SK-N-SH (cell line): Measurements from ENCODE around the gene SAP30BP. TPM values are rescaled to one million over a fixed set of nuclear protein-coding genes. Genes with fewer than 3 reads are reported as not detected.

Experiments
- CTCF ChIA-PET: fragments of 300-600, 350-600 bp; formaldehyde crosslinking; extraction: SDS; loops from one replicate; lab custom pipeline; 2021; lab: Yijun Ruan, JAX
- POLR2A ChIA-PET: fragments of 350-600 bp; sonication (Branson Sonifier 250); formaldehyde crosslinking; extraction: SDS; loops from one replicate; lab custom pipeline; 2020; ENCODE audit warnings: antibody characterized with exemption, inconsistent platforms; lab: Yijun Ruan, JAX
- DNase-seq: peaks from one replicate; pipeline ENCODE4 v3.0.0; 2012
- H2AFZ ChIP-seq: fragments of 200-600 bp; sonication (generic); 2 replicates; pipeline ENCODE4 v1.8.1; 2016; ENCODE audit warnings: antibody characterized with exemption, mild to moderate bottlenecking, low read depth
- H3F3A ChIP-seq: fragments of 200-600 bp; sonication (generic); replicated peaks from 2 replicates; pipeline ENCODE3; 2016; ENCODE audit warnings: antibody characterized with exemption, mild to moderate bottlenecking; ENCODE audit not compliant: insufficient read depth
- H3K27ac ChIP-seq, 2 experiments: fragments of 200-500 bp in 1 of 2; fragments of 200-600 bp in 1 of 2; sonication (Bioruptor generic) in 1 of 2; sonication (generic), shearing (Covaris generic) in 1 of 2; 2 replicates each; pipeline versions ENCODE4 v1.5.1 to v1.6.1; 2014 to 2016; ENCODE audit warnings: low read depth in 2 of 2, inconsistent platforms in 1 of 2, low read length in 1 of 2, mild to moderate bottlenecking in 1 of 2, mixed read lengths in 1 of 2
- H3K27me3 ChIP-seq: fragments of 200-600 bp; sonication (generic), shearing (Covaris generic); 2 replicates; pipeline ENCODE4 v1.6.1; 2016; ENCODE audit warnings: mixed run types; ENCODE audit not compliant: insufficient read depth
- H3K36me3 ChIP-seq, 2 experiments: fragments of 200-500 bp in 1 of 2; fragments of 200-600 bp in 1 of 2; sonication (Bioruptor generic) in 1 of 2; sonication (generic) in 1 of 2; replicated peaks in 1 of 2; 2 replicates each; pipeline versions ENCODE3 to v1.5.1; 2014 to 2016; ENCODE audit warnings: low read length in 1 of 2, mild to moderate bottlenecking in 1 of 2; ENCODE audit not compliant: insufficient read depth in 2 of 2, control insufficient read depth in 1 of 2
- H3K4me1 ChIP-seq, 2 experiments: fragments of 200-500 bp in 1 of 2; fragments of 200-600 bp in 1 of 2; sonication (Bioruptor generic) in 1 of 2; sonication (generic), shearing (Covaris generic) in 1 of 2; 2 replicates each; pipeline versions ENCODE4 v1.5.1 to v1.6.1; 2014 to 2016; ENCODE audit warnings: low read depth in 1 of 2, low read length in 1 of 2, mixed run types in 1 of 2; ENCODE audit not compliant: insufficient read depth in 2 of 2, control insufficient read depth in 1 of 2
- H3K4me2 ChIP-seq: fragments of 200-600 bp; sonication (generic), shearing (Covaris generic); 2 replicates; pipeline ENCODE4 v1.6.1; 2017; ENCODE audit warnings: mixed run types
- H3K4me3 ChIP-seq, 2 experiments: fragments of 200-500 bp in 1 of 2; fragments of 200-600 bp in 1 of 2; sonication (Bioruptor generic) in 1 of 2; sonication (generic), shearing (Covaris generic) in 1 of 2; 2 replicates each; pipeline versions ENCODE4 v1.5.1 to v1.8.1; 2014 to 2016; ENCODE audit warnings: low read depth in 2 of 2, inconsistent platforms in 1 of 2, low read length in 1 of 2, mild to moderate bottlenecking in 1 of 2, mixed read lengths in 1 of 2, moderate library complexity in 1 of 2
- H3K79me2 ChIP-seq: fragments of 200-600 bp; sonication (generic); 2 replicates; pipeline ENCODE4 v1.8.1; 2017; ENCODE audit warnings: mild to moderate bottlenecking; ENCODE audit not compliant: insufficient read depth
- H3K9ac ChIP-seq: fragments of 200-600 bp; sonication (generic); 2 replicates; pipeline ENCODE4 v1.6.1; 2017; ENCODE audit warnings: mixed run types
- H3K9me2 ChIP-seq: fragments of 200-600 bp; sonication (generic); 2 replicates; pipeline ENCODE4 v1.6.1; 2017; ENCODE audit warnings: mixed run types
- H3K9me3 ChIP-seq: fragments of 200-600 bp; sonication (generic); 2 replicates; pipeline ENCODE4 v1.6.1; 2017; ENCODE audit warnings: mixed run types, mild to moderate bottlenecking, moderate library complexity
- H4K20me1 ChIP-seq: fragments of 200-600 bp; sonication (generic); 2 replicates; pipeline ENCODE4 v1.6.1; 2017; ENCODE audit warnings: mild to moderate bottlenecking, mixed run types; ENCODE audit not compliant: insufficient read depth
- CHD2 ChIP-seq: fragments of 150-350 bp; IDR thresholded peaks from 2 replicates; pipeline ENCODE4 v1.6.1; 2018; ENCODE audit warnings: low read length; ENCODE audit not compliant: partially characterized antibody
- ELF1 ChIP-seq: IDR thresholded peaks from 2 replicates; pipeline ENCODE4 v1.4.0; 2012
- EP300 ChIP-seq, 2 experiments: IDR thresholded peaks; 2 replicates each; pipeline versions ENCODE4 v1.4.0 to v1.6.1; 2012; ENCODE audit warnings: borderline replicate concordance in 1 of 2, low read depth in 1 of 2, low read length in 1 of 2
- FOSL2 ChIP-seq: IDR thresholded peaks from 2 replicates; pipeline ENCODE4 v1.4.0; 2012; ENCODE audit warnings: low read depth, mild to moderate bottlenecking, moderate library complexity, borderline replicate concordance
- FOXM1 ChIP-seq: IDR thresholded peaks from 2 replicates; pipeline ENCODE4 v1.4.0; 2012; ENCODE audit warnings: low read depth, mild to moderate bottlenecking
- JUND ChIP-seq: IDR thresholded peaks from 2 replicates; pipeline ENCODE4 v1.4.0; 2012
- MEF2A ChIP-seq: IDR thresholded peaks from 2 replicates; pipeline ENCODE4 v1.4.0; 2012; ENCODE audit warnings: low read depth, borderline replicate concordance
- RAD21 ChIP-seq: IDR thresholded peaks from 2 replicates; pipeline ENCODE4 v1.6.1; 2012; ENCODE audit warnings: mild to moderate bottlenecking, low read length
- SMC3 ChIP-seq: IDR thresholded peaks from 2 replicates; pipeline ENCODE4 v1.6.1; 2012; ENCODE audit warnings: low read depth, low read length, improper control_type of control experiment
- TAF1 ChIP-seq: IDR thresholded peaks from 2 replicates; pipeline ENCODE4 v1.6.1; 2012; ENCODE audit warnings: low read depth, mild to moderate bottlenecking, low read length, moderate library complexity, borderline replicate concordance
- TEAD4 ChIP-seq: IDR thresholded peaks from 2 replicates; pipeline ENCODE4 v1.4.0; 2012; ENCODE audit warnings: mild to moderate bottlenecking, borderline replicate concordance; ENCODE audit not compliant: insufficient read depth
- YY1 ChIP-seq: IDR thresholded peaks from 2 replicates; pipeline ENCODE4 v1.4.0; 2012; ENCODE audit warnings: low read depth, mild to moderate bottlenecking
- WGBS: methylation state at CpG from one replicate; pipeline ENCODE4 v1.1.6; 2017; ENCODE audit warnings: low lambda C conversion rate; 5-methylcytosine and 5-hydroxymethylcytosine counted together
- polyA plus RNA-seq, 3 experiments: library from polyadenylated mRNA; depleted of rRNA; stranded (reverse); fragments of >200 nt; gene quantifications; 2 replicates each; pipeline ENCODE4 v1.2.3, GENCODE V29; 2012
- TF ChIP-seq, protein P1 (sequence below): IDR thresholded peaks from 2 replicates; pipeline ENCODE4 v1.4.0; 2012; ENCODE audit warnings: low read depth, borderline replicate concordance
- TF ChIP-seq, protein P2 (sequence below): fragments of 200-600 bp; sonication (generic); IDR thresholded peaks from 2 replicates; pipeline ENCODE4 v1.6.1; 2017; ENCODE audit warnings: antibody characterized with exemption, mild to moderate bottlenecking, moderate library complexity
- TF ChIP-seq, protein P3 (sequence below): fragments of 150-350 bp; IDR thresholded peaks from 2 replicates; pipeline ENCODE4 v1.6.1; 2017; ENCODE audit warnings: antibody characterized with exemption, low read length, low read depth, borderline replicate concordance
- TF ChIP-seq, protein P4 (sequence below): IDR thresholded peaks from 2 replicates; pipeline ENCODE4 v1.4.0; 2012; ENCODE audit warnings: low read depth, borderline replicate concordance

The SAP30BP gene
- polyA plus RNA-seq, 1 of the 3 experiments (the other 2 are of a cell fraction), result 158 TPM

DNA sequence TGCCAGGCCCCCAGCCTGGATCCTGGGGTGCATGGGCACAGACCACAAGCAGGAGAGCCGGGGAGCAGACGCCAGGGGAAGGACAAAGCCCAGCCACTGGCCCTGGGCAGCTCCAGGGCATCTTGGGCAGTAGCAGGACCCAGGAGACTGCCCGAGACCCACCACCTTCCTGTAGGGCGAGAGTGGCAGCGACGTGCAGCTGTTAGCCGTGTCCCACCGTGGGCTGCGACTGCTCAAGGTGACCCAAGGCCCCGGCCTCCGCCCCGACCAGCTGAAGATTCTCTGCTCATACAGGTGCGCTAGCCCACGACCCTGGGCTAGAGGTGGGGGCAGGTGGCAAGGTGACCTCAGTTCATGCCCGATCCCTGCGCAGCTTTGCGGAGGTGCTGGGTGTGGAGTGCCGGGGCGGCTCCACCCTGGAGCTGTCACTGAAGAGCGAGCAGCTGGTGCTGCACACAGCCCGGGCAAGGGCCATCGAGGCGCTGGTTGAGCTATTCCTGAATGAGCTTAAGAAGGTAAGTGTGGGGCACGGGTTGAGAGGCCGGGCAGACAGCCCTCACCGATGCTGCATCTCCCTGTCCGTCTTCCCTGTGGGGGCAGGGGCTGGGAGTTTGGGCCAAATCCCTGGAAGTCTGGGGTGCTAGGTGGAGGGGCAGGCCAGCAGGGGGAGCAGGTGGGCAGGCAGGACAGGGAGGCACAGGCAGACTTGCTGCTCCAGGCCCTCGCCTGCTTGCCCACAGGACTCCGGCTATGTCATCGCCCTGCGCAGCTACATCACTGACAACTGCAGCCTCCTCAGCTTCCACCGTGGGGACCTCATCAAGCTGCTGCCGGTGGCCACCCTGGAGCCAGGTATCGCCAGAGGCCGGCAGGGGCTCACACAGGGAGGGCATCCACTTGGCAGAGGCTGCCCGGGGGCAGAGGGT, 47.4 kb upstream of the SAP30BP start:
- Histone ChIP-seq H3K4me3 (no peak overlapping the region; a peak in 1 of 4 replicates), H3K27ac (no peak overlapping the region), H4K20me1 (no peaks in the 10 kb centered on the region)
- TF ChIP-seq, protein P1, sequence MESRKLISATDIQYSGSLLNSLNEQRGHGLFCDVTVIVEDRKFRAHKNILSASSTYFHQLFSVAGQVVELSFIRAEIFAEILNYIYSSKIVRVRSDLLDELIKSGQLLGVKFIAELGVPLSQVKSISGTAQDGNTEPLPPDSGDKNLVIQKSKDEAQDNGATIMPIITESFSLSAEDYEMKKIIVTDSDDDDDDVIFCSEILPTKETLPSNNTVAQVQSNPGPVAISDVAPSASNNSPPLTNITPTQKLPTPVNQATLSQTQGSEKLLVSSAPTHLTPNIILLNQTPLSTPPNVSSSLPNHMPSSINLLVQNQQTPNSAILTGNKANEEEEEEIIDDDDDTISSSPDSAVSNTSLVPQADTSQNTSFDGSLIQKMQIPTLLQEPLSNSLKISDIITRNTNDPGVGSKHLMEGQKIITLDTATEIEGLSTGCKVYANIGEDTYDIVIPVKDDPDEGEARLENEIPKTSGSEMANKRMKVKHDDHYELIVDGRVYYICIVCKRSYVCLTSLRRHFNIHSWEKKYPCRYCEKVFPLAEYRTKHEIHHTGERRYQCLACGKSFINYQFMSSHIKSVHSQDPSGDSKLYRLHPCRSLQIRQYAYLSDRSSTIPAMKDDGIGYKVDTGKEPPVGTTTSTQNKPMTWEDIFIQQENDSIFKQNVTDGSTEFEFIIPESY, result no peak
- peak; percentile 47 for TF ChIP-seq SMC3
- TF ChIP-seq, protein P2, sequence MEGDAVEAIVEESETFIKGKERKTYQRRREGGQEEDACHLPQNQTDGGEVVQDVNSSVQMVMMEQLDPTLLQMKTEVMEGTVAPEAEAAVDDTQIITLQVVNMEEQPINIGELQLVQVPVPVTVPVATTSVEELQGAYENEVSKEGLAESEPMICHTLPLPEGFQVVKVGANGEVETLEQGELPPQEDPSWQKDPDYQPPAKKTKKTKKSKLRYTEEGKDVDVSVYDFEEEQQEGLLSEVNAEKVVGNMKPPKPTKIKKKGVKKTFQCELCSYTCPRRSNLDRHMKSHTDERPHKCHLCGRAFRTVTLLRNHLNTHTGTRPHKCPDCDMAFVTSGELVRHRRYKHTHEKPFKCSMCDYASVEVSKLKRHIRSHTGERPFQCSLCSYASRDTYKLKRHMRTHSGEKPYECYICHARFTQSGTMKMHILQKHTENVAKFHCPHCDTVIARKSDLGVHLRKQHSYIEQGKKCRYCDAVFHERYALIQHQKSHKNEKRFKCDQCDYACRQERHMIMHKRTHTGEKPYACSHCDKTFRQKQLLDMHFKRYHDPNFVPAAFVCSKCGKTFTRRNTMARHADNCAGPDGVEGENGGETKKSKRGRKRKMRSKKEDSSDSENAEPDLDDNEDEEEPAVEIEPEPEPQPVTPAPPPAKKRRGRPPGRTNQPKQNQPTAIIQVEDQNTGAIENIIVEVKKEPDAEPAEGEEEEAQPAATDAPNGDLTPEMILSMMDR, result peak; percentile 73
- peak; percentile 41 for TF ChIP-seq RAD21
- TF ChIP-seq TAF1, result no peak
- no peak for TF ChIP-seq JUND
- TF ChIP-seq, all 33 proteins: peak for 3
- Histone ChIP-seq H3K36me3 (no peaks in the 10 kb centered on the region), H3K4me2 (no peak overlapping the region), H3K79me2 (no peaks in the 10 kb centered on the region), H3K27me3 (no peaks in the 10 kb centered on the region), H3K9ac (no peak overlapping the region), H2AFZ (no peak overlapping the region), H3K9me2 (no peaks in the 10 kb centered on the region), H3K9me3 (no peaks in the 10 kb centered on the region), H3F3A (no peaks in the 10 kb centered on the region), H3K4me1 (peaks cover 0 to 24% of the 10 kb centered on the region in 2 experiments; a peak in 1 of 4 replicates)
- POLR2A ChIA-PET, result interaction anchor here (1.1 kb wide), 2 partner anchors 10 to 17 kb away, joined by 3 read pairs; no protein-coding TSS in a partner anchor
- peak; percentile 89 for DNase-seq
- 44% methylated on average over 28 of the region's 36 CpGs for WGBS
- CTCF ChIA-PET, result interaction anchor here (0.6 to 37.9 kb wide), 30 partner anchors 8 to 349 kb away, joined by 3 to 1370 read pairs (median 3); partner anchors contain the start of genes GALK1, RECQL5, SAP30BP and SMIM5

DNA sequence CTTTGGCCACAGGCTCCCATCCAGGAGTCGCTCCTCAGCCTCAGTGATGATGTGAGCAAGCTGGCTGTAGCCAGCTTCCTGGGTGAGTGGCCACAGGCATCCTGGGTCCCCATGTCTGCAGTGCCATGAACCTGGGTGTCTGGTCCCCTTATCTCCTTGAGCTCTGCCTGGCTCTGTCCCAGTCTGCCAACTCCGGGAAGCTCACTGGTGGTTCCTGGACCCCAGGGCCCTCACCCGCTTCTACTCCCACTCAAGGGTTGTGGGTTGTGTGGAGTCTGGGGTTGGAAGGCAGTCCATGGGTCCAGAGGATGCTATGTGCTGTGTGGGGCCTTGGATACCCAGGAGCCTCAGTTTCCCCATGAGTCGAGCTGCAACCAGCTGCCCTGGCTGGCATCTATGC, 45.6 kb upstream of the SAP30BP start:
- Histone ChIP-seq H3K27ac (no peak overlapping the region; a peak in 1 of 4 replicates), H2AFZ (no peak overlapping the region), H3K4me1 (peaks cover 0 to 28% of the 10 kb centered on the region in 2 experiments; a peak in 1 of 4 replicates), H4K20me1 (no peaks in the 10 kb centered on the region), H3K36me3 (no peaks in the 10 kb centered on the region), H3K79me2 (no peaks in the 10 kb centered on the region), H3K4me3 (no peak overlapping the region), H3F3A (no peaks in the 10 kb centered on the region), H3K9ac (no peak overlapping the region), H3K9me3 (no peaks in the 10 kb centered on the region), H3K9me2 (no peaks in the 10 kb centered on the region), H3K4me2 (no peak overlapping the region), H3K27me3 (no peaks in the 10 kb centered on the region)
- no peak for DNase-seq
- ChIA-PET CTCF (interaction anchor here (0.7 to 37.9 kb wide), 12 partner anchors 8 to 129 kb away, joined by 3 to 1370 read pairs (median 3); partner anchors contain the start of genes GALK1, SMIM5 and TSEN54), POLR2A (interaction anchor here (1.0 kb wide), 1 partner anchor 10 kb away, joined by 3 read pairs; no protein-coding TSS in a partner anchor)
- WGBS, result 80% methylated on average over 1 of the region's 4 CpGs
- TF ChIP-seq EP300 (IDR thresholded peaks at IDR 0.05; ENCODE audit: borderline replicate concordance in 1 of 2, low read depth in 1 of 2, low read length in 1 of 2), result no peak
- no peak for TF ChIP-seq TAF1
- no peak for TF ChIP-seq TEAD4
- no peak for TF ChIP-seq CHD2
- TF ChIP-seq, protein P3, sequence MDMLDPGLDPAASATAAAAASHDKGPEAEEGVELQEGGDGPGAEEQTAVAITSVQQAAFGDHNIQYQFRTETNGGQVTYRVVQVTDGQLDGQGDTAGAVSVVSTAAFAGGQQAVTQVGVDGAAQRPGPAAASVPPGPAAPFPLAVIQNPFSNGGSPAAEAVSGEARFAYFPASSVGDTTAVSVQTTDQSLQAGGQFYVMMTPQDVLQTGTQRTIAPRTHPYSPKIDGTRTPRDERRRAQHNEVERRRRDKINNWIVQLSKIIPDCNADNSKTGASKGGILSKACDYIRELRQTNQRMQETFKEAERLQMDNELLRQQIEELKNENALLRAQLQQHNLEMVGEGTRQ, result no peak
- TF ChIP-seq FOXM1, result no peak
- TF ChIP-seq, protein P1, result no peak
- no peak for TF ChIP-seq ELF1
- TF ChIP-seq MEF2A, result no peak
- TF ChIP-seq YY1, result no peak
- no peak for TF ChIP-seq SMC3
- TF ChIP-seq, protein P4, sequence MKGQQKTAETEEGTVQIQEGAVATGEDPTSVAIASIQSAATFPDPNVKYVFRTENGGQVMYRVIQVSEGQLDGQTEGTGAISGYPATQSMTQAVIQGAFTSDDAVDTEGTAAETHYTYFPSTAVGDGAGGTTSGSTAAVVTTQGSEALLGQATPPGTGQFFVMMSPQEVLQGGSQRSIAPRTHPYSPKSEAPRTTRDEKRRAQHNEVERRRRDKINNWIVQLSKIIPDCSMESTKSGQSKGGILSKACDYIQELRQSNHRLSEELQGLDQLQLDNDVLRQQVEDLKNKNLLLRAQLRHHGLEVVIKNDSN, result no peak
- TF ChIP-seq FOSL2, result no peak
- no peak for TF ChIP-seq JUND
